ENCODE data around the gene DELE1. TPM values are rescaled to one million over a fixed set of nuclear protein-coding genes. Genes with fewer than 3 reads are reported as not detected.

Gene DELE1
- total and polyA plus RNA-seq, 11 donors: 56.8 to 174 (median 95.0) TPM

GRCh38 chr5:141906972-141907371 is 16.7 kb upstream of the DELE1 start:
- no peak for TF ChIP-seq CTCF (IDR thresholded peaks at IDR 0.05)
- no peak for TF ChIP-seq POLR2A (IDR thresholded peaks at IDR 0.05)

GRCh38 chr5:141908796-141909195 is 14.9 kb upstream of the DELE1 start:
- 87 to 97% (median 91%) methylated on average over 2 of the region's 2 CpGs for WGBS, 4 donors
- Histone ChIP-seq H3K27ac (no peak overlapping the region), H3K4me3 (no peak overlapping the region), H3K36me3 (no peaks in the 10 kb centered on the region), H3K9me3 (no peaks in the 10 kb centered on the region), H3K27me3 (peaks cover 0 to 3% (median 0%) of the 10 kb centered on the region in 9 donors), H3K4me1 (peaks cover 0 to 12% (median under 1%) of the 10 kb centered on the region in 12 donors)
- DNase-seq (no peak), ATAC-seq (no peak)
- intact Hi-C loops (cut with DNase I): no loop called here
- TF ChIP-seq POLR2A (IDR thresholded peaks at IDR 0.05) (no peak), CTCF (IDR thresholded peaks at IDR 0.05) (no peak)

More at GRCh38 chr5:141906972-141907371, 16.7 kb upstream of the DELE1 start:
- H3K27me3 ChIP-seq: no peaks in the 10 kb centered on the region
- no peaks in the 10 kb centered on the region for H3K36me3 ChIP-seq
- WGBS, 4 donors: 0% methylated on average over 1 of the region's 1 CpG
- H3K9me3 ChIP-seq: no peaks in the 10 kb centered on the region
- H3K4me1 ChIP-seq: peaks cover 0 to 9% (median 0%) of the 10 kb centered on the region in 12 donors
- intact Hi-C loops (cut with DNase I): no loop called here
- no peak overlapping the region for H3K27ac ChIP-seq
- DNase-seq (no peak), ATAC-seq (no peak)
- H3K4me3 ChIP-seq: no peak overlapping the region

GRCh38 chr5:141909212-141909611 is 14.5 kb upstream of the DELE1 start:
- intact Hi-C loops (cut with DNase I): no loop called here
- Histone ChIP-seq H3K4me1 (peaks cover 0 to 16% (median 4%) of the 10 kb centered on the region in 12 donors), H3K9me3 (no peaks in the 10 kb centered on the region), H3K27me3 (peaks cover 0 to 3% (median 0%) of the 10 kb centered on the region in 9 donors), H3K36me3 (no peaks in the 10 kb centered on the region), H3K4me3 (no peak overlapping the region), H3K27ac (no peak overlapping the region)
- ATAC-seq (no peak), DNase-seq (no peak)
- no peak for TF ChIP-seq CTCF (IDR thresholded peaks at IDR 0.05)
- TF ChIP-seq POLR2A (IDR thresholded peaks at IDR 0.05): no peak
- WGBS, 4 donors: 73 to 98% (median 81%) methylated on average over 4 of the region's 4 CpGs

- ATAC-seq (peak in 3 of 4 donors; percentile 57 to 66 (median 62)), DNase-seq (peak in 1 of 5 donors; percentile 37)
- TF ChIP-seq CTCF (IDR thresholded peaks at IDR 0.05): no peak
- no peak for TF ChIP-seq POLR2A (IDR thresholded peaks at IDR 0.05)
- no peak overlapping the region for H3K27ac ChIP-seq
- no peaks in the 10 kb centered on the region for H3K9me3 ChIP-seq
- no peaks in the 10 kb centered on the region for H3K36me3 ChIP-seq
- intact Hi-C loops (cut with DNase I): no loop called here
- 35 to 51% (median 47%) methylated on average over 2 of the region's 2 CpGs for WGBS, 4 donors
- H3K27me3 ChIP-seq: peaks cover 0 to 3% (median 0%) of the 10 kb centered on the region in 9 donors
- peaks cover 0 to 21% (median 6%) of the 10 kb centered on the region in 12 donors for H3K4me1 ChIP-seq
- no peak overlapping the region for H3K4me3 ChIP-seq
These were observed 13.4 kb upstream of the DELE1 start for GRCh38 chr5:141910271-141910673.

Data from heart left ventricle (tissue), 16 donors.